Astrocyte of the cerebellum (primary cell): ENCODE results near the gene ADGRG3.

Source experiments
- DNase-seq: peaks from one replicate; pipeline ENCODE4 v3.0.0-alpha.2; 2011; ENCODE audit warnings: low read depth
- H3K4me3 ChIP-seq: 2 replicates; pipeline ENCODE4 v1.5.1; 2011; ENCODE audit warnings: mild to moderate bottlenecking, low read depth, low read length, moderate library complexity
- in situ Hi-C: cut with HindIII; loops from 2 replicates; pipeline ENCODE4 v1.10.0; 2017; ENCODE audit warnings: low sequenced_read_pairs
- TF ChIP-seq, protein P1 (sequence below): IDR thresholded peaks from 2 replicates; pipeline ENCODE4 v1.5.1; 2012; ENCODE audit warnings: low read length, low read depth, moderate library complexity, mild to moderate bottlenecking; ENCODE audit errors: missing control alignments

Gene ADGRG3

DNA sequence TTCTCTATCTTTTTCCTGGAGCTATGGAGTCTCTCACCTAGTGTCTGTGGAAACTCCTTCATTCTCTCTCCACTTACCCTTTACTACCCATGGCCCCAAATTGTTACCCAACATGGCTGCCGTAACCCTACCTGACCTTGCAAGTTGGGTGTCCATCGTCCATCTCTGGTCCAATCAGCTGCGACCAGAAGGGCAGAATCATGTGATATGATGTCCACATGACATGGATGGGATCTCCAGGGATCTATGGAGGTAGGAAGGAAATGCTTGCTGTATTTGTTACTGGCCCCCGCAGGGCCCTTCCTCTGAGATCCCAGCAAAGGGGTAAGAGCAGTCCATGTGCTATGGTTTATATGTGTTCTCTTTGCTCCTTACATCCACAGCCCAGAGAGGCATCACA lies 18.5 kb downstream of the ADGRG3 start:
- TF ChIP-seq, protein P1, sequence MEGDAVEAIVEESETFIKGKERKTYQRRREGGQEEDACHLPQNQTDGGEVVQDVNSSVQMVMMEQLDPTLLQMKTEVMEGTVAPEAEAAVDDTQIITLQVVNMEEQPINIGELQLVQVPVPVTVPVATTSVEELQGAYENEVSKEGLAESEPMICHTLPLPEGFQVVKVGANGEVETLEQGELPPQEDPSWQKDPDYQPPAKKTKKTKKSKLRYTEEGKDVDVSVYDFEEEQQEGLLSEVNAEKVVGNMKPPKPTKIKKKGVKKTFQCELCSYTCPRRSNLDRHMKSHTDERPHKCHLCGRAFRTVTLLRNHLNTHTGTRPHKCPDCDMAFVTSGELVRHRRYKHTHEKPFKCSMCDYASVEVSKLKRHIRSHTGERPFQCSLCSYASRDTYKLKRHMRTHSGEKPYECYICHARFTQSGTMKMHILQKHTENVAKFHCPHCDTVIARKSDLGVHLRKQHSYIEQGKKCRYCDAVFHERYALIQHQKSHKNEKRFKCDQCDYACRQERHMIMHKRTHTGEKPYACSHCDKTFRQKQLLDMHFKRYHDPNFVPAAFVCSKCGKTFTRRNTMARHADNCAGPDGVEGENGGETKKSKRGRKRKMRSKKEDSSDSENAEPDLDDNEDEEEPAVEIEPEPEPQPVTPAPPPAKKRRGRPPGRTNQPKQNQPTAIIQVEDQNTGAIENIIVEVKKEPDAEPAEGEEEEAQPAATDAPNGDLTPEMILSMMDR: no peak
- no peak for DNase-seq
- in situ Hi-C loops: no loop called here
- no peak overlapping the region for H3K4me3 ChIP-seq

DNA sequence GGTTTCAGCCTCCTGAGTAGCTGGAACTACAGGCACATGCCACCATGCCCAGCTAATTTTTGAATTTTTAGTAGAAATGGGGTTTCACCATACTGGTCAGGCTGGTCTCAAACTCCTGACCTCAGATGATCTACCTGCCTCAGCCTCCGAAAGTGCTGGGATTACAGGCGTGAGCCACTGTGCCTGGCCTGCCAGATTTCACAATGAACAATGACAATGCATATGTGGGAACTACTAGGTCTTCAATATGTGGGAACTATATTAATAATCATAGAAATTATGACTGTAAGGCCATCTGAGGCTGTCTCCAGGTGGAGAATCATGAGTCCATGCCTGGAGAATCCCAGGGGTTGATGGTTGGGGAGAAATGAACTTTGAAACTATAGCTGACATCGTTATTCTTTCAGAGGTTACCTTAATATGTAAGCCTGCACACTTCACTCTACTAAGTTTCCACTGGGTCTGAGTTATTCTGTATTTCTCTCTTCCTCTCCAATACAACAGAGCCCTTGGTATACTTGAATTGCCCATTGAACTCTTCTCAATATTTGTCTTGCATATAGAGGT lies 19.3 kb downstream of the ADGRG3 start:
- no peak for DNase-seq
- in situ Hi-C loops: no loop called here
- TF ChIP-seq, protein P1: no peak
- H3K4me3 ChIP-seq: no peak overlapping the region

DNA sequence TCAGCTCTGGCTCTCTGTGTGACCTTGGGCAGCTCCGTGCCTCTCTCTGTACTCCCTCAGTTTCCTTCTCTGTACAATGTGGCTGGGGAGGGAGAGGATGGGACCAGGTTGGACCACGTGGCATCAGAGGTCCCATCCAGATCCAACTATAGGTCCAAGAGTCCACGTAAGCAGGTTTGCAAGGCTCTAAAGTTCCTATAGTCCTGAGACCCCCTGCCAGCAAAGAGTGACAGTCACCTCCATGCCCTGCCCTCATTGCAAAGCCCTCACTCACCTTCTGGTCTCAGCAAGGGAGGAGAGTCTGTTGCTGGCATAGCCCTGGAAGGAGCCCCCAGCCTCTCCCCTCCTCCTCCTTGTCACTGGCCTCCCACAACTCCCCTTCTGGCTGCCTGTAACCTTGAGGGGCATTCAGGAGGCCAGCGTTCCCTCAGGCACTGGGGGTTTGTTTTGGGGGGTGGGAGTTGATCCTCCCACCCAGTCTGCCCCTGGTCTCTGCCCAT lies 20.4 kb downstream of the ADGRG3 start:
- TF ChIP-seq, protein P1: no peak
- no peak for DNase-seq
- in situ Hi-C loops: no loop called here
- no peak overlapping the region for H3K4me3 ChIP-seq

DNA sequence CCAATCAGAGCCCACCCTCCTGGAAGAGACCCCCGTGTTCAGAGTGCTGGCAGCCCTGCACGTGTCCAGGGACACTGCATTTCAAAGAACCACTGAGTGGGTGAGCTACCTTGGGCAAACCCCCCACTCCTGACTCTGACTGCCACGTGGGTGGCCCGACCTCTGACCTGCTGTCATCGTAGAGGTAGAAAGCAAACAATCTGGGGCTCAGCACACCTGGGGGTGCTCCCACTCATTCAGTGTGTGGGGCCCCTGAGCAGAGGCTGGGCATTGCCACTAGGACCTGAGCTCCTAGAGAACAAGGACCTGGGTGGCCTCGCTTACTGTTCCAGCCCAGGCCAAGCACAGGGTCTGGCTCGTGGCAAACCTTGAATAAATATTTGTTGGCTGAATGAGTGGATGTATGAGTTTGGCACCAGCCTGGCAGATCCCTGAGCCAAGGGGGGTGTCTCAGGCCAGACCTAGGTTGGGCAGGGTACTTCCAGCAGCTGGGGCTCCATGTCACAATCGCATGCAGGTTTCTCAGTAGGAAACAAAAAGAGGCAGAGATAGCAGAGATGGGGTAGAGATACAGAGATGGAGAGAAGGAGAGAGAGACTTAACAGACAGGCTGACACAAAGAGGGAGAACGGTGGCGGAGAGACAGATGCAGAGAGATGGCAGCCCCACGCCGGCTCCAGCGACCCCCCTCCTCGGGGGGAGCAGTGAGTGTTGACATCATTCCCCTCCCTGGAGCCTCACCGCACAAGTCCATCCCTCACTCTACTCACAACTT lies 21.1 kb downstream of the ADGRG3 start:
- no peak overlapping the region for H3K4me3 ChIP-seq
- TF ChIP-seq, protein P1: no peak
- in situ Hi-C loops: no loop called here
- DNase-seq: no peak

DNA sequence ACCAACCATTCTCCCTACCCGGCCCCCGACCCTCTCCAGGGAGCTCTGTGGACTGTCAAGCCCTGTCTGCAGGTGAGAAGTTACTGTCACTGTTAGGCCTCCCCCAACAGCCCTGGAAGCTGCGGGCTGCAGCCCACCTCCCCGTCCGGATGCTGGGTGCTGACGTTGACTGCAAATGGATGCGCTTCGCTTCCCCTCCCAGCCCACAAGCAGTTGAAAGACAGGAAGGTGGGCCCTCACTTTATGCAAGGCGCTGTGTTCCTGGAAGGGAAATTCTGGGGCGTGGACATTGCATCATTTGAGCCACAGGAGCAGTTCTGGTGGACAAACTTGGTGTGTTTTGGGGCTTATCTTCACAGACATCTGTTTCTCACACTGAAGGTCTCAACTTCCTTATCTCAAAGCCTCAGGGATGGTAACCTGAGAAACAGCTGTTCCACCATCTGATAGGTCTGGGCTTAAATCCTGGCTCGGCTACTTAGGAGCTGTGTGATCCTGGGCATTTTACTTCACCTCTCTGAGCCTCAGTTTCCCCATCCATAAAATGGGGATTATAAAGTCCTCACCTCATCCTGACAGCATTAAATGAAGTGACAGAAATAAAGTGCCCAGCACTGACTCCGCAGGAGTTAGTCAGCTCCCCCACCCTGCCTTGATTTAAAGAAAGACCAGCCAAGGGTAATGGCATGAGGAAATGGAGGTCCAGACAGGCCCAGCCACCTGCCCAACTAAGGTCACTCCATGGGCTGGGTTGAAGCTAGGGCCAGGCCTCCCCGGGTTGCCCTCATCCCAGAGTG lies 21.9 kb downstream of the ADGRG3 start:
- DNase-seq: no peak
- TF ChIP-seq, protein P1: no peak
- H3K4me3 ChIP-seq: no peak overlapping the region
- in situ Hi-C loops: no loop called here

DNA sequence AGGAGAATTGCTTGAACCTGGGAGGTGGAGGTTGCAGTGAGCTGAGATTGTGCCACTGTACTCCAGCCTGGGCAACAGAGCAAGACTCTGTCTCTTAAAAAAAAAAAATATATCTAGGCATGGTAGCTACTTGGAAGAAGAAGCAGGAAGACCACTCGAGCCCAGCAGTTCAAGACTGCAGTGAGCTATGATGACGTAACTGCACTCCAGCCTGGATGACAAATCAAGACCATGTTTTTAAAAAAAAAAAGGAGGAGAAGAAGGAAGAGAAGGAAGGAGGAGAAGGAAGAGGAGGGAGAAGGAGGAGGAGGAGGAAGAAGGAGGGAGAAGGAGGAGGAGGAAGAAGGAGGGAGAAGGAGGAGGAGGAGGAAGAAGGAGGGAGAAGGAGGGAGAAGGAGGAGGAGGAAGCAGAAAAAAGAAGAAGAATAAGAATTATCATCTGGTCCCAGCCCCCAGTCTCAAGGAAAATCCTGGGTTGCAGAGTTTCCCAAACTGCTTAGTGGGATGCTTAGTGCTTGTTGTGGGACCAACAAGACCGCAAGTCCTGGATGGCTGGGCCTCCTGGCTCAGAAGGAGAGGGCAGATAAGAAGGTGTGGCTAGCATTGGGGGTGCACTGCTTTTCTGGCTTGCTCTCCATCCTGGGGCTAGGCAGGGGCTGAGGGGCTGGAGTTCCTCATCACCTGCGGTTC lies 22.8 kb downstream of the ADGRG3 start:
- H3K4me3 ChIP-seq: no peak overlapping the region
- TF ChIP-seq, protein P1: no peak
- no peak for DNase-seq
- in situ Hi-C loops: no loop called here
